HEK293T (cell line): ENCODE results near the gene CCDC88B.
"Not testable (repeated sequence)": the region's sequence is repeated elsewhere in the genome, so short reads cannot be mapped to it uniquely, and the experiment has no call there.

Experiments
- CTCF ChIA-PET: fragments of 350-600 bp; formaldehyde crosslinking; extraction: SDS; loops from one replicate; lab custom pipeline; 2021; ENCODE audit warnings: antibody characterized with exemption, inconsistent platforms; lab: Yijun Ruan, JAX
- POLR2A ChIA-PET: fragments of 350-600 bp; formaldehyde crosslinking; extraction: SDS; loops from one replicate; lab custom pipeline; 2020; ENCODE audit warnings: antibody characterized with exemption, inconsistent platforms; lab: Yijun Ruan, JAX
- DNase-seq: peaks from one replicate; pipeline ENCODE4 v3.0.0; 2012; ENCODE audit warnings: mixed read lengths; ENCODE audit errors: extremely low spot score
- ARNT ChIP-seq: fragments of 450-650 bp; IDR thresholded peaks from 2 replicates; pipeline ENCODE4 v1.6.1; 2017; ENCODE audit warnings: mild to moderate bottlenecking
- BHLHE40 ChIP-seq: fragments of 450-650 bp; IDR thresholded peaks from 2 replicates; pipeline ENCODE4 v1.6.1; 2016; ENCODE audit warnings: mild to moderate bottlenecking, moderate library complexity, borderline replicate concordance
- CTBP1 ChIP-seq: fragments of 450-650 bp; IDR thresholded peaks from 2 replicates; pipeline ENCODE4 v1.6.1; 2016; ENCODE audit warnings: borderline replicate concordance
- ELF4 ChIP-seq: fragments of 450-650 bp; IDR thresholded peaks from 2 replicates; pipeline ENCODE4 v1.6.1; 2017; ENCODE audit warnings: antibody characterized with exemption
- FOXA1 ChIP-seq: fragments of 450-650 bp; IDR thresholded peaks from 2 replicates; pipeline ENCODE4 v1.6.1; 2016; ENCODE audit warnings: mild to moderate bottlenecking
- FOXK2 ChIP-seq: fragments of 450-650 bp; IDR thresholded peaks from 2 replicates; pipeline ENCODE4 v1.6.1; 2016; ENCODE audit warnings: mild to moderate bottlenecking
- FOXM1 ChIP-seq: fragments of 450-650 bp; IDR thresholded peaks from 2 replicates; pipeline ENCODE4 v1.6.1; 2017; ENCODE audit warnings: mild to moderate bottlenecking, borderline replicate concordance
- HDGF ChIP-seq: fragments of 450-650 bp; IDR thresholded peaks from 2 replicates; pipeline ENCODE4 v1.6.1; 2017; ENCODE audit warnings: antibody characterized with exemption, borderline replicate concordance
- L3MBTL2 ChIP-seq: fragments of 450-650 bp; conservative IDR thresholded peaks from 2 replicates; pipeline ENCODE4 v1.6.1; 2016; ENCODE audit warnings: mild to moderate bottlenecking
- LEF1 ChIP-seq: fragments of 450-650 bp; IDR thresholded peaks from 2 replicates; pipeline ENCODE4 v1.6.1; 2017; ENCODE audit warnings: mild to moderate bottlenecking, borderline replicate concordance
- NFRKB ChIP-seq: fragments of 450-650 bp; IDR thresholded peaks from 2 replicates; pipeline ENCODE4 v1.6.1; 2016; ENCODE audit warnings: mild to moderate bottlenecking, moderate library complexity
- SP1 ChIP-seq: fragments of 450-650 bp; IDR thresholded peaks from 2 replicates; pipeline ENCODE4 v1.6.1; 2017
- SUZ12 ChIP-seq: fragments of 450-650 bp; IDR thresholded peaks from 2 replicates; pipeline ENCODE4 v1.6.1; 2016; ENCODE audit warnings: mild to moderate bottlenecking
- TARDBP ChIP-seq: fragments of 450-650 bp; IDR thresholded peaks from 2 replicates; pipeline ENCODE4 v1.6.1; 2016
- ZNF384 ChIP-seq: fragments of 450-650 bp; IDR thresholded peaks from 2 replicates; pipeline ENCODE4 v1.6.1; 2016
- TF ChIP-seq, protein P1 (sequence below): fragments of 450-650 bp; IDR thresholded peaks from 2 replicates; pipeline ENCODE4 v1.6.1; 2016

Gene CCDC88B

DNA sequence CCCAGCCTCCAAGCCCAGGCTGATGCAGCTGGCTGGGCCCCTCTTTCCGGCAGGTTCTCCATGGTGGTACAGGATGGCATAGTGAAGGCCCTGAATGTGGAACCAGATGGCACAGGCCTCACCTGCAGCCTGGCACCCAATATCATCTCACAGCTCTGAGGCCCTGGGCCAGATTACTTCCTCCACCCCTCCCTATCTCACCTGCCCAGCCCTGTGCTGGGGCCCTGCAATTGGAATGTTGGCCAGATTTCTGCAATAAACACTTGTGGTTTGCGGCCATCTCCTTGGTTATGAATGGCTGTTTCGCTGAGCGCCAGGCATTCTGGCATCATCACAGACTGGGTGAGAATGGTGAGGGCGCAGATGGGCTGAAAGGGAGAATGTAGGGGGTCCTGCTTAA is 18.5 kb upstream of the CCDC88B start:
- ChIA-PET CTCF (no interaction called here), POLR2A (no interaction called here)
- no peak for TF ChIP-seq SP1
- no peak for TF ChIP-seq ARNT
- TF ChIP-seq FOXA1: no peak
- no peak for TF ChIP-seq LEF1
- TF ChIP-seq SUZ12: no peak
- TF ChIP-seq BHLHE40: no peak
- no peak for TF ChIP-seq FOXM1
- no peak for TF ChIP-seq ELF4
- no peak for DNase-seq

DNA sequence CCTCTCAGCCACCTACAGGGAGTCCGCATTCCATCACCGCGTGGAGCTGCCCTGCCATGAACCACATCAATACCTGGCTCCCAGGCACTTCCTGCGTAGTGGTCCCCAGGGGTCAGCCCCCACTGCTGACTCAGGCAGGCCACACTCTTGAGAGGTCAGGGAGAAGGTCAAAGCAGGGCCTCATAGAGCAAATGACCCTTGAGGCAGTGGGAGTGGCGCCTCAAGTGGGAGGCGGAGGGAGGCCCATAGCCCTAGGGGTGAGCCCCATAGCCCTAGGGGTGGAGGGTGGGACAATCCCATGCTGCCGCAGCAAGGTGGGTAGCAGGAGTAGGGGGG is 17.1 kb upstream of the CCDC88B start:
- TF ChIP-seq ELF4 (no peak), HDGF (no peak), BHLHE40 (no peak), NFRKB (no peak), ZNF384 (no peak), FOXA1 (no peak), FOXM1 (no peak)
- POLR2A ChIA-PET: interaction anchor here (1.8 kb wide), 1 partner anchor 9 kb away, joined by 5 read pairs; no protein-coding TSS in a partner anchor
- DNase-seq: no peak
- CTCF ChIA-PET: interaction anchor here (1.1 to 1.7 kb wide), 2 partner anchors 9 to 32 kb away, joined by 4 to 7 read pairs; no protein-coding TSS in a partner anchor

DNA sequence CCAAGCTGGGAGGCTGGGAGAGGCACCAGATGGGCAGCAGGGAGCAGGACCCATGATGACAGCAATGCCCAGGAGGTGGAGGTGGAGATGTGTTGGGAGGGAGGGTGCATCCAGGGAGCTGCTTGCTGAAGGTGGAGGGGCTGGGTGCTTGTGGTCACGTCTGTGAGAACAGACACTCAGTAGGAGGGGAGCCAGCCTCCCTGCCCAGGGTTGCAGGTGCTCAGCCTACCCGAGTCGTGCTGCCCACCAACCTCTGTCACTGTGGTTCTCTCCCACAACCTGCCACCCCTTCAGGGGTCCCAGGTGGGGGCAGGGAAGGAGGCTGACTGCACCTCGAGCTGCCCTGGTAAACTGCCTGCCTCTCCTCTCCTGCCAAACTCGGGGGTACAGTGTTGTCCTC is 16.6 kb upstream of the CCDC88B start:
- no peak for TF ChIP-seq ARNT
- TF ChIP-seq LEF1: no peak
- no peak for TF ChIP-seq BHLHE40
- TF ChIP-seq FOXA1: no peak
- no peak for TF ChIP-seq ELF4
- no peak for TF ChIP-seq CTBP1
- no peak for TF ChIP-seq NFRKB
- no peak for TF ChIP-seq L3MBTL2
- TF ChIP-seq FOXM1: no peak
- TF ChIP-seq ZNF384: no peak
- no peak for TF ChIP-seq SUZ12
- no peak for TF ChIP-seq FOXK2
- no peak for TF ChIP-seq HDGF
- no peak for TF ChIP-seq TARDBP
- no peak for DNase-seq
- ChIA-PET POLR2A (interaction anchor here (1.8 kb wide), 1 partner anchor 8 kb away, joined by 5 read pairs; no protein-coding TSS in a partner anchor), CTCF (interaction anchor here (1.1 to 1.7 kb wide), 2 partner anchors 8 to 32 kb away, joined by 4 to 7 read pairs; no protein-coding TSS in a partner anchor)

DNA sequence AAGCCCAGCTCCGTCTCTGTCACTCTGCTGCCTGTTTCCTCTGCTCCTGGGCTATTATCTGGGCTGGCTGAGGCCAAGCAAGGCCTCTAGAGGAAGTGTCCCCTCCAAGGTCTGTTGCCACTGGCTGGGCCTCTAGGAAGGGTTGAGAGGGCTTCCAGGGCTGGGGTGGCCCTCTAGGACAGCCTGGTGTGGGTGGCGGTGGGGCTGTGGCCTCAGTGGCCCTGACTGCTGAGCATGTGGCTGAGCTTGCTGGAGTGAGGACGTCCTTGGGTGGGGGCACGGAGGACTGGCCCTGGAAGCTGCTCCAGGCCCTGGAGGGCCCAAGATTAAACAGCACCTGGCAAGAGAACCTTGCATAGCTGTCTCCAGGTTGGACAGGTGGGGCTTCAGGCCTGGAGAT is 16.0 kb upstream of the CCDC88B start:
- CTCF ChIA-PET: interaction anchor here (0.6 to 1.7 kb wide), 2 partner anchors 8 to 31 kb away, joined by 4 to 7 read pairs; no protein-coding TSS in a partner anchor
- POLR2A ChIA-PET: interaction anchor here (1.8 kb wide), 1 partner anchor 8 kb away, joined by 5 read pairs; no protein-coding TSS in a partner anchor
- DNase-seq: not testable (repeated sequence)

DNA sequence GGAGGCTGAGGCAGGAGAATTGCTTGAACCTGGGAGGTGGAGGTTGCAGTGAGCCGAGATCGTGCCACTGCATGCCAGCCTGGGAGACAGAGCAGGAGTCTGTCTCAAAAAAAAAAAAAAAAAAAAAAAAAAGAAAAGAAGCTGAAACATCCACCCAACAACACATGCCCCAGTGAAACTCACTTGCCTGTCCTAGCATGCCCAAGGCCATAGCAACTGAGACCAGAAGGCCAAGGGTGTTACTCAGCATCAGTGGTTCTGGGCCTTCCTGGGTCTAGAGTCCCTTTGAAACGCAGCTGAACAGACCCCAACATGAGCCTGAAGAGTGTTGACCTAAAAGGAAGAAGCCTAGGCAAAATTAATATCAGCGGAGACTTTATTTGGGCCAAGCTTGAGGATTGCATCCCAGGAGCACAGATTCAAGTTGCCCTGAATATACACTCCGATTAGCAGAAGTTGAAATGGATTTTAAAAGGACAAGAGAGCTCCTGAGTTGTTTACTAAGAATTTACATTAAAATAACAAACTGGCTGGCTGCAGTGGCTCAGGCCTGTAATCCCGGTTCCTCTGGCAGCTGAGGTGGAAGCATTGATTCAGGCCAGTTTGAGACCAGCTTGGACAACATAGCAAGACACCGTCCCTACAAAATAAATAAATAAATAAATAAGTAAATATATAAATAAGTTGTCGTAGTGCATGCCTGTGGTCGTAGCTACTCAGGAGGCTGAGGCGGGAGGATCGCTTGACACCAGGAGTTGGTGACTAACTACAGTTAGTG is 15.1 kb upstream of the CCDC88B start:
- POLR2A ChIA-PET: interaction anchor here (0.7 to 1.0 kb wide), 2 partner anchors 18 to 53 kb away, joined by 3 read pairs; no protein-coding TSS in a partner anchor
- DNase-seq: no peak
- CTCF ChIA-PET: interaction anchor here (0.6 to 0.9 kb wide), 2 partner anchors 20 to 143 kb away, joined by 3 read pairs; no protein-coding TSS in a partner anchor
- TF ChIP-seq ZNF384 (no peak), SUZ12 (no peak), ARNT (no peak), TARDBP (no peak), NFRKB (no peak), FOXA1 (no peak), LEF1 (no peak), FOXK2 (no peak), L3MBTL2 (no peak), BHLHE40 (no peak), CTBP1 (no peak), SP1 (no peak)
- TF ChIP-seq, protein P1, sequence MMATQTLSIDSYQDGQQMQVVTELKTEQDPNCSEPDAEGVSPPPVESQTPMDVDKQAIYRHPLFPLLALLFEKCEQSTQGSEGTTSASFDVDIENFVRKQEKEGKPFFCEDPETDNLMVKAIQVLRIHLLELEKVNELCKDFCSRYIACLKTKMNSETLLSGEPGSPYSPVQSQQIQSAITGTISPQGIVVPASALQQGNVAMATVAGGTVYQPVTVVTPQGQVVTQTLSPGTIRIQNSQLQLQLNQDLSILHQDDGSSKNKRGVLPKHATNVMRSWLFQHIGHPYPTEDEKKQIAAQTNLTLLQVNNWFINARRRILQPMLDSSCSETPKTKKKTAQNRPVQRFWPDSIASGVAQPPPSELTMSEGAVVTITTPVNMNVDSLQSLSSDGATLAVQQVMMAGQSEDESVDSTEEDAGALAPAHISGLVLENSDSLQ: no peak

DNA sequence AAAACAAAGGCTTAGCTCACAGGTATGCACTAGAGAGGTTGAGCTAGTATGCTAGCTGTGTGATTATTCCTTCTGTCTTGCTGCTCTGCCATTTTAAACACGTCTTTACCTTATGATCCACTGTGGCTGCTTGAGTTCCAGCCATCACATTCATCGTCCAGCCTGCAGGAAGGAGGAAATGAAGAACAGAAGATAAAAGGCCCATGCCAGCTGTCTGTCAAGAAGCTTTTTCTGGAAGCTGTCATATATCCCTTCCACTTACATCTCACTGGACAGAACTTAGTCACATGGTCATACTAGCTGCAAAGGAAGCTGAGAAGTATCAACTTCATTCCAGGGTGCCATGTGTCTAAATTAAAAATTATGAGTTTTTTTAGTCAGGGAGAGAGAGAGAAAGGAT is 12.6 kb upstream of the CCDC88B start:
- ChIA-PET POLR2A (interaction anchor here (1.3 kb wide), 1 partner anchor 9 kb away, joined by 9 read pairs; the partner anchor contains the start of genes PRDX5 and TRMT112), CTCF (no interaction called here)
- TF ChIP-seq BHLHE40: no peak
- TF ChIP-seq NFRKB: no peak
- TF ChIP-seq, protein P1: no peak
- no peak for TF ChIP-seq ARNT
- TF ChIP-seq CTBP1: no peak
- TF ChIP-seq FOXM1: no peak
- TF ChIP-seq FOXA1: no peak
- TF ChIP-seq SUZ12: no peak
- TF ChIP-seq L3MBTL2: no peak
- TF ChIP-seq ZNF384: no peak
- no peak for TF ChIP-seq HDGF
- no peak for TF ChIP-seq LEF1
- TF ChIP-seq ELF4: no peak
- TF ChIP-seq TARDBP: no peak
- no peak for TF ChIP-seq SP1
- no peak for TF ChIP-seq FOXK2
- no peak for DNase-seq
